GM12874 (cell line): ENCODE measurements around the gene ERC2.

Experiments used
- TF ChIP-seq, protein P1 (sequence below): IDR thresholded peaks from 2 replicates; pipeline ENCODE4 v1.5.1; 2011; ENCODE audit warnings: low read depth, mild to moderate bottlenecking, control low read depth, low read length, moderate library complexity; ENCODE audit not compliant: insufficient read depth

The ERC2 gene

DNA sequence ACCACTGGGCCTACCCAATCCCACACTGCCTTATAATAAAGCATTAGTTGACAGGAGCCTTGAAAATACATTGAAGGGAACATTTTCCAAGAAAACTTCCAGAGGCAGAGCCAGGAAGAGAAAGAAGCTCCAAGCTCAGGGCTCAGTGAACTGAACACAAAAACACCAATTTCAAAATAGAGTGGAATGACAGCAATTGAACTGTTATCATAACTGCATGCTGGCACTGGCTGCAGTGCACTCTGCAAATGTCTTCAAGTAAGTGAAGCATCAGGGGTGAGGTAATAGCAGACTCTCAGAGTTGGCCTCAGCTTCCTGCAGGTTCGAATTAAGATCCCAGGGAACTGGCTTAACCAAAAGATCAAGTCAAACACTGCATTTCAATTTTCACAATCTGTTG, 593.2 kb downstream of the ERC2 start:
- TF ChIP-seq, protein P1, sequence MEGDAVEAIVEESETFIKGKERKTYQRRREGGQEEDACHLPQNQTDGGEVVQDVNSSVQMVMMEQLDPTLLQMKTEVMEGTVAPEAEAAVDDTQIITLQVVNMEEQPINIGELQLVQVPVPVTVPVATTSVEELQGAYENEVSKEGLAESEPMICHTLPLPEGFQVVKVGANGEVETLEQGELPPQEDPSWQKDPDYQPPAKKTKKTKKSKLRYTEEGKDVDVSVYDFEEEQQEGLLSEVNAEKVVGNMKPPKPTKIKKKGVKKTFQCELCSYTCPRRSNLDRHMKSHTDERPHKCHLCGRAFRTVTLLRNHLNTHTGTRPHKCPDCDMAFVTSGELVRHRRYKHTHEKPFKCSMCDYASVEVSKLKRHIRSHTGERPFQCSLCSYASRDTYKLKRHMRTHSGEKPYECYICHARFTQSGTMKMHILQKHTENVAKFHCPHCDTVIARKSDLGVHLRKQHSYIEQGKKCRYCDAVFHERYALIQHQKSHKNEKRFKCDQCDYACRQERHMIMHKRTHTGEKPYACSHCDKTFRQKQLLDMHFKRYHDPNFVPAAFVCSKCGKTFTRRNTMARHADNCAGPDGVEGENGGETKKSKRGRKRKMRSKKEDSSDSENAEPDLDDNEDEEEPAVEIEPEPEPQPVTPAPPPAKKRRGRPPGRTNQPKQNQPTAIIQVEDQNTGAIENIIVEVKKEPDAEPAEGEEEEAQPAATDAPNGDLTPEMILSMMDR = no peak

DNA sequence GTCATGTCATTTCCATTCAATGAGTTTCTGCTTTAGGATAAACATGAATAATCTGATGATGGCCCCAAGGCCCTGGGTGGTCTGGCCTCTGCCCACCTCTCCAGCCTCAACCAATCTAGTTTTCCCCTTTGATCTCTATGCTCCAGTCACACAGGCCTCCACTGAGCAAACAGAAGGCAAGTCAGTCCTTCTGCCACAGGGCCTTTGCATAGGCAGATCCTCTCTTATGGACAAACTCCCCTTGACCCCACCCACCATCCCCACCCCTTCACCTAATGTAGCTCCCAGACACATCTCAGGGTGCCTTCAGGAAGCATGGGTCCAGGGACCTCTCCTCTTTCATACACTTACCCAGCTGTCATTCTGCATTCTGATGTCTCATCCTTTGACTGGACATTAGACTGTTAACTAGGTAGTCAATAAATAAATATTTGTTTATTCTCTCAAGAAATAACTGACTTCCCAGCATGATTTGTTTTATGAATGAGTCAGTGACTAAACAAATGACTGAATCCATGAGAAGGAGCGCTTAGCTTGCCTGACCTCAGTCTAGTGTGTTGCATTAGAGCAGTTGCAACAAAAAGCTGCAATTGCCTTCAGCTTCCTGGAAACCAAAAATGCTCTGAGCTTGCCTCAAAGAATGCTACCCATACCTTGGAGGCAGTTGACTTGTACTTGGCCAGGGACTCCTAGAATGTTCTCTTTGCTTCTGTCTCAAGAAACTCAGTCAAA, 594.6 kb downstream of the ERC2 start:
- TF ChIP-seq, protein P1 = no peak

DNA sequence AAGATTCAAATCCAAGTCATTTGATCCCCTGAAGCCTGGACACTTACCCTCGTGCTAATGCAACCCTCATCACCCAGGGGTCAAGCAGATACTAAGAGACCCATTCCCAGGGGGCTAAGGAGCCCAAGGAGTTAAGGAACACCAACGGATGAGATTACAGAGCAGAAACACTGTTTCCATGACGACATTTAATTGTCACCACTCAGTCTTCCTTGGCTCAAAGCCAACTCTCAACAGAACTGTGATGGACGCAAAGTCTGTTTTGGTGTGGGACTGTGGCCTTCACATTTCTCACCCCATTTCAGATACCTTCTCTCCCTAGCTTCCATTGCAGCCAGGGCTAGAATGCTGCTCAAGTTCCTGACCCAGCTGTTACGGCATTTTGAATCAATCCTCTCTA, 597.7 kb downstream of the ERC2 start:
- TF ChIP-seq, protein P1 = no peak

DNA sequence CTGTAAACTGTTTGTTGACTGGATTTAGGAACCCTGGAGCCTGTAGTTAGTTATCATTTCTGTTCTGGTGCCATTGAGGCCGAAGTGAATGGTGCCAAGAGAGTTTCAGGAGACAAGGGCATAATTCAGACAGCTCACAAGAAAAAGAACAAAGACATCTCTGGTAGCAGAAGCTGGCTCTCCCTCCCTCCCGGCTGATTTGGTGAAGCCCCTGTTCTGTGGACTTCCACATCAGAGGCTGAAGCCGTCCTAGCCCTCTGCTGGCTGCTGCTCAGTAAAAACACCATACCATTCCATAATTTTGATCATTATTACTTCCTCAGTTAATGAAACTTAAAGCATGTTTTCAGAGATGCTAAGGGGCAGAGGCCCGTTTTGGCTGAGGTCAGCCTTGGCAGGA, 599.9 kb downstream of the ERC2 start:
- TF ChIP-seq, protein P1 = no peak

DNA sequence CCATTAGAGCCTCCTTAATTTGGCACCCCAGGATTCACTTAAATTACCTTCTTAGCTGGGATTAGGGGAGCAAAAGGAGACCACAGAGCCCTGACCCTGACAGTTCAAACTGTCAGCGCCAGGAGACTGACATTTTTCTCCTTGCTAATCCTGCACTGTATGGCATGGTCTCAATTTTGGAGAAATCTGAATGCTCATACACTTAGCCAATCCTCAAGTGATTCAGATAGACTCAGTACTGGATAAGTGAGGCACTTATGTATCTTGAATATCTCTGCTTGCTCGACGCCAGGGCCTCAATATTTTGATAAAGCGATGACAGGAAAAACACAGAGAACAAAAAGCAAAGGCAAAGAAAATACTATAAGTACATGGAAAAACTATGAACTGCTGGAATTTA, 605.2 kb downstream of the ERC2 start:
- TF ChIP-seq, protein P1 = no peak

DNA sequence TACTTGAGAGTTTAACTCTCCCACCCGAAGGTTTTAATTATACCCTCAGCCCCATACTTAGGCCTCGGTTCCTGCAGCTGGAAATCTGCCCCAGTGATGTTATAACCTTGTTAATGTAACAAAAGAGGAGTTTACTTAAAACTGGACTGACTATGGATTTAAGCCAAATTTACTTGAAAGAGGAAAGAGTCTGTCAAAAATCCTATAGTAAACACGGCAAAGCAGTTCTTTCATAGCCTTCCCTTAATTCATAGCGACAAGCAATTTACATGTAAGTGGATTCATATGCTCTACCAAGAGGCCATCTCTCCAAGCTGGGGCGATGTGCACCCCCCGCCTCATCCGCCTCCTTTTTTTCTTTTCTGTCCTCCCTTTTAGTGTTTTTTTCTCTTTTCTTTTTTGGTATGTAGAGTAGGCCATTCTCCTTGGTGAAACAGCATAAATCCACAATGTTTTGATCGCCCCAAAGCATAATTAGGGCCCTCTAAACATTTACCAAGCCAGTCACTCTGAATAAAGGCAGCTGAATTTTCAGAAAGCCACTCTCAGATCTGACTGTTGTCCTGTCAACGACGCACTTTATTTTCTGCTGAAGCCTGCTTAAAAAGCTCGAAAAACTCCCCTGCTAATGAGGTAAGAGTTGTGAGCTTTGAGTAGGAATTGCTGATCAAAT, 608.1 kb downstream of the ERC2 start:
- TF ChIP-seq, protein P1 = no peak

DNA sequence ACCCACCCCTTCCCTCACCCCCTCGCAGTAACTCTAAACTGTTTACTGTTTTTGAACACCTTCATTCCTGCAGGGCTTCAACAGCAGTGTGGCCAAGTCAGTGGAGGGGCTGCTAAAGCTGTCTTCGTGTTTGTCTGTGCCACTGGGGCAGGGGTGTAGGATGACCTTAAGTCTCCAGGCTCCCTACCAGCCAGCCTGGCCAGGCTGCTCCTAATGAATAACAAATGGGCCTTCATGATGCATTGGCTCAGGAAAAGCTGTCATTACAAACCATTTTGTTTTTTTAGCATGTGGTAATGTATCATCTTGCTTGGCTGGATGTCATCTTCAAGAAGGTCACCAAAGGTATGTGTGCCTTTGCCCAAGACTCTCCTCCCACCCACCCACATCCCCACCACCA, 609.0 kb downstream of the ERC2 start:
- TF ChIP-seq, protein P1 = no peak
